Measurements from ENCODE around the gene ZDHHC16. TPM values are rescaled to one million over a fixed set of nuclear protein-coding genes. Genes with fewer than 3 reads are reported as not detected.

The ZDHHC16 gene
- 10 to 100 TPM; 48.2 to 77.3 TPM for total RNA-seq

DNA sequence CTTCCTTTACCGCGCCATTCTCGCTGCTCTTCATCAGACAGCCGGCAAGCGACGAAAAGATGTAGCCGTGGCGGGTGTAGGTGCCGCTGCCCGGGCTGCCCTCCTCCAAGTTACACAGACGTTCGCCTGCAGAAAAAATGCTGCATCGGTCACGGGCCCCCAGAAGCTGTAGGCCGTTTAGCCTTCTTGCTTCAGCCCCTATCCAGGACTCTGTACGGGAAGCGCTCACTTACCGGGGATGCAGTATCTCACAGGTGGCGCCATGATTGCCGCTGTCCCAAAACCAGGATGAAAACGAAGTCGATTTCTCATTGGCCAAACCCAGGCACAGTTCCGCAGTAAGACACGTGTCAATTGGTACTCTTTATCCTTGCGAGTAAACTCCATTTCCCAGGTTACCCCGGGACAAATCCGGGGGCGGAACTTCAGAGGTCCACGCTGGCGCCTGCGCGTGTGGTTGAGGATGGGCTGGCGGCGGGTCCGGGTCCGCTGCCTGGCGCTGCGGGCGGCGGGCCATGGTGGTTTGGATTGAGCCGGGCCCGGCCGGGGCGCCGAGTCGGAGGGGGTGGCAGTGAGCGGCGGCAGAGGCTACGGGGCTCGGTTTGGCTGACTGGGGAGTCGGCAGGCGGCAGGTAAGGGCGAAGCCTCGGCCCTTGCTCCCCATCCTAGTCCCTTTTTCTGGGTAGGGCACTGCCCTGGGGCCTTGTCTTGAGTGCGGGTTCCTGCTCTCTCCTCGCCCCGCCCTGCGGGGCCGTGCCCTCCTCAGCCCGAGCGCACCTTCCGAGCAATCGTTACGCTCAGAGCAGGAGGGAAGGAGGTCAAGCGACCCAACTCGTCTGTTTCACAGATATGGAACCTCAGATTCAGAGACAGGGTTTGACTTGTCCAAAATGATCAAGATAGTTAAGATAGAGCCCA is at the start of gene ZDHHC16, which contains the start of gene EXOSC1:
TSS of gene ZDHHC16 (plus strand) at position 454 of the 918 bp plus-strand sequence. CDS start 5,501 bp downstream, outside the sequence.
TSS of gene EXOSC1 (minus strand) at position 285 of the 918 bp plus-strand sequence. CDS start at position 264, 21 bp downstream.

DNA sequence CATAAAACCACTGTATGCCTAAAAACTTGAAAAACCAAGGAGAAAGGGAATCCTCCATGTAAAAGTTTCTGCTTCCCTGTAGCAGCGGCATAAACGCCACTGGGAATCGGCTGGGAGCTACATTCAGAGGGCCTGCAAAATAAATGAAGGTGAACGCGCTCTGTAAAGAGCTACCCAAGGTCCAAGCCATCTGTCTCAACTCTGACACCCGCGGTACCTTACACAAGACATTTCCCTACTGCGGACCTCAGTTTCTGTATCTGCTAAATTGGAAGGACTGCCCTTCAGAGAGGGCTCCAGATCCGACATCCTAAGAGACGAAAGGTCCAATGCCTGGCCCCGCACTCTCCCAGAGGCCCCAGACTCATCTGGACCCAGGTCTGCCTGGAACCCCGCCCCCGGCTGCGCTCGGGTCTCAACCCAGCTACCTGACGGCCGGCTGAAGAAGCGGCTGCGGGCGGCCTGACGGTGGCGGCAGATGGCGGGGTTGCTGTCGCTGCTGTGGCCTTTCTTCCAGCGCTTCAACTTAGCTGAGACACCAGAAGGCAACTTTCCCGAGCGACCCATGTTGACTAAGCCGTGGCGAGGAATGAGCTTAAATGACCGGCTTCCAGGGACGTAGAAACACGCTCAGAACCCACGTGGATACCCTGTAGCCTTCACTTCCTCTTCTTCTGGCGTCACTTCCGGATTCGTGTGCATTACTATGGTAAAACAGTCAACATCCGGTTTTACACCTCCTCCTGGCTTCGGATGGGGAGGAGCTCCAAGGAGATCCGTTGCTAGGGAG is 45.1 kb upstream of the ZDHHC16 start, which contains the start of gene RRP12:
TSS of gene RRP12 (minus strand) at position 676 of the 790 bp plus-strand sequence. CDS start at position 567, 109 bp downstream.

DNA sequence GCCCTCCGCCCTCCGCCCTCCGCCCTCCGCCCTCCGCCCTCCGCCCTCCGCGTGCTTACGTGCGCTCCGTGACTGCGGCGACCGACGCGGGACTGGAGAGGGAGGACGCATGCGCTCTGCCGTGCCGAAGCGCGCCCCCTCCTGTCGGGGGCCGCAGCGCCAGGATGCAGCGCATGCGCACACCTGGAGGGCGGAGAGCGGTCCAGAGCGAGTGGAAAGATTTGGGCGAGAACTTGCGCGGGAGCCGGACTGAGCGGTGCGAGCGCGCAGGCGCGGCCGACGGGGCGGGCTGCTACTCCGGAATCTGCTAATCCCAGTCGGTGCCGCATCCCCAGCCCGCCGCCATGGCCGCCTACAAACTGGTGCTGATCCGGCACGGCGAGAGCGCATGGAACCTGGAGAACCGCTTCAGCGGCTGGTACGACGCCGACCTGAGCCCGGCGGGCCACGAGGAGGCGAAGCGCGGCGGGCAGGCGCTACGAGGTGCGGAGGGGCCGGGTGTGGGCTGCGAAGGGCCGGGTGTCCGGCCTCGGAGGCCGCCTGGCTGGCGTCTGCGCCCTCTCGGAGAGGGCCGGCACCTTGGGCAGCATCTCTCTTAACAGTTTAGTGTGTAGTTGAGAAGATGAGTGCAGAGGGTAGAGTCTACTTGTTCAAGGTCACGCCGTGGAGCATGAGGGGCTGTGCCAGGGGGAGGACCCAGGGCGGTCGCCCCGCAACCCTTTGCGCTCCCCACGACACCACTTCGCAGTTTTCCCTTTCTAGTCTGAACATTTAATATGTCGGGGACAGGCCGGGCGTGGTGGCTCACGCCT is 19.8 kb upstream of the ZDHHC16 start, which contains the start of gene PGAM1:
TSS of gene PGAM1 (plus strand) at position 228 of the 812 bp plus-strand sequence. CDS start at position 345, 117 bp downstream.

DNA sequence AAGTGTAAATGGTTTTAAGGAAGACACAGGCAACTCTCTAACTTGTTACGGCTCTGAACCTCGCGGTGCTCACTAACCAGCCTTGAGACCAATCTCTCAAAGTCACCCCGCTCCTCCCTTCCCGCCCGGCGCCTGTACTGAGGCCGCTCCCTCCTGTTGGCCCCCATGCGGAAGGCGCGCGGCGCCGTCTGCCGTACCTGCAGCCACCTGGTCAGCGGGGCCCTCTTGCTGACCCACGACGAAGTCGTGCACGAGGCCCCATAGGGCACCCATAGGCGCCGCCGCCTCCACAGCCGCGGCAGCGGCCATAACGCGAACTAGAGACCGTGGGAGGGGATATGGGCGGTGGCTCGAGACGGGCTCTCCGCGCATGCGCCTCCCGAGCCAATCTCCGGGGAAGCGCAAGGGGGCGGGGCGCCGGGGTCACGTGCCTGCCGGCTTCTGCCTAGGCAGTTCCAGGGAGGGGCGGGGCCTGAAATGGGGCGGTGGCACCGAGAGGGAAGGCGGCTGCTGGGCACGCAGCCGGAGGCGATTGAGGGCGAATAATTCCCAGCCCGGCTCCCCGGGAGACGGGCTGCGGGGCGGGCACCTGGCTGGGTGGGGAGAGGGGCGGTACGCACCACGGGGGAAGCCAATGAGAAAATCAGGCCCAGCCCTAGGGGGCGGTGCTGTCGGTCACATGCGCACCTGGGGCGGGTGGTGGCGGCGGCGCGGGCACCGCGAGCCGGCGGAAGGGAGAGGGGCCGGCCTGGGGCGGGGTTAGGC is 52.3 kb downstream of the ZDHHC16 start, which contains the start of gene MMS19:
TSS of gene MMS19 (minus strand) at position 347 of the 765 bp plus-strand sequence. CDS start at position 309, 38 bp downstream.

DNA sequence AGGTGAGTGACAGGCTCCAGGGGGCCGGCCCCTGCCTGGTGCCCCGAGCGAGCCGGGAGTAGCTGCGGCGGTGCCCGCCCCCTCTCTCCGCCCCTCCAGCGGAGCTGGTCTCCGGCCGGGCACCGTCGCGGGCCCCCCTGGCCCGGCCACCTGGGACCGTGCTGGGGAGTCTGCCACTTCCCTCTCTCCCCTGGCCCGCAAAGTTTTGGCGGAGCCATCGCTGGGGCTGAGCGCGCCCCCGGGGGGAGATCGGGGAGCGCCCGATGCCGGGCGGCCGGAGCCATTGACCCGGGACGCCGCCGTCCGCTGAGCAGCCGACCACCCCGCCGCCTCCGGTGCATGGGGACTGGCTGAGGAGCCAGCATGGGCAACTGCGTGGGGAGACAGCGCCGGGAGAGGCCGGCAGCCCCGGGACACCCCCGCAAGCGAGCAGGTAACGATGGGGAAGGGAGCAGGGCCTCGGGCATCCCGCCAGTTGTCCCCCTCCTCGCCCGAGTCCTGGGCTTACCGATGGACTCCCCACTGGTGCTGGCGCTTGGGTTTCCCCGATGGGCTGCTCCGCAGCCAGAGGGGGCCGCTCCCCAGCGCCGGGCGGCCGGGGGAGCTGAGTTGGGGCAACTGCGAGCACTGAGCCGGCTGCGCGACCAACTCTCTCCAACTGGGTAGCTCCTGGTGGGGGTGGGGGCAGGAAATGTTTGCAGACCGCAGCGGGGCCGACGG is 53.0 kb downstream of the ZDHHC16 start, which contains the start of gene UBTD1:
TSS of gene UBTD1 (plus strand) at position 84 of the 720 bp plus-strand sequence. CDS start at position 364, 280 bp downstream.

Small RNAs within 50 kb of the gene (small RNA-seq; reads per million reads assigned to genes)
- 0 reads per million in 2 donors for gene RF00019

Other genes with a start within 250 kb of the ZDHHC16 start
- 10 to 100 TPM in 1 of 2 donors, 1 to 10 TPM in 1; 9.7 to 15.8 TPM for gene ARHGAP19, start 153.5 kb upstream of the ZDHHC16 start, total RNA-seq
- gene FRAT1, start 126.9 kb upstream of the ZDHHC16 start, total RNA-seq = 1 to 10 TPM; 2.3 to 3.1 TPM
- 10 to 100 TPM; 11.4 to 12.3 TPM for gene FRAT2, start 111.4 kb upstream of the ZDHHC16 start, total RNA-seq
- 10 to 100 TPM; 17.9 to 31.0 TPM for gene RRP12, start 44.8 kb upstream of the ZDHHC16 start, total RNA-seq
- 100 to 1,000 TPM; 376 to 564 TPM for gene PGAM1, start 20.0 kb upstream of the ZDHHC16 start, total RNA-seq
- gene EXOSC1, start 169 bp upstream of the ZDHHC16 start, total RNA-seq = 10 to 100 TPM; 29.9 to 49.0 TPM
- 100 to 1,000 TPM in 1 of 2 donors, 10 to 100 TPM in 1; 78.3 to 105 TPM for gene MMS19, start 52.2 kb downstream of the ZDHHC16 start, total RNA-seq
- 10 to 100 TPM; 34.8 to 44.0 TPM for gene UBTD1, start 52.7 kb downstream of the ZDHHC16 start, total RNA-seq
- gene ANKRD2, start 126.6 kb downstream of the ZDHHC16 start, total RNA-seq = under 1 TPM; under 0.01 to 0.33 TPM
- 1 to 10 TPM; 1.3 to 1.7 TPM for gene HOGA1, start 138.2 kb downstream of the ZDHHC16 start, total RNA-seq
- not detected for gene C10orf62, start 143.5 kb downstream of the ZDHHC16 start, total RNA-seq
- gene MORN4, start 187.3 kb downstream of the ZDHHC16 start, total RNA-seq = 1 to 10 TPM; 4.1 to 4.3 TPM
- 10 to 100 TPM; 18.6 to 23.7 TPM for gene PI4K2A, start 194.5 kb downstream of the ZDHHC16 start, total RNA-seq
- gene AVPI1, start 241.1 kb downstream of the ZDHHC16 start, total RNA-seq = 100 to 1,000 TPM; 198 to 284 TPM

Measured in melanocyte of skin (primary cell).